ENCODE measurements around the gene SLC7A10.

- TF ChIP-seq CTCF (conservative IDR thresholded peaks at IDR 0.05 in 1 of 2, IDR thresholded peaks at IDR 0.05 in 1 of 2; ENCODE audit: low read depth in 1 of 2, low read length in 2 of 2) (no peak), EZH2 (IDR thresholded peaks at IDR 0.05; ENCODE audit: low read length, missing control alignments) (no peak)
Measured at GRCh38 chr19:33266974-33267484, 41.4 kb upstream of the SLC7A10 start.

Measured in fibroblast of lung (primary cell).